Measurements from ENCODE around the gene LILRA5. TPM values are rescaled to one million over a fixed set of nuclear protein-coding genes. Genes with fewer than 3 reads are reported as not detected.
"Not testable (repeated sequence)": the region's sequence is repeated elsewhere in the genome, so short reads cannot be mapped to it uniquely, and the experiment has no call there.

LILRA5 gene
- 0.64 TPM for total RNA-seq

DNA sequence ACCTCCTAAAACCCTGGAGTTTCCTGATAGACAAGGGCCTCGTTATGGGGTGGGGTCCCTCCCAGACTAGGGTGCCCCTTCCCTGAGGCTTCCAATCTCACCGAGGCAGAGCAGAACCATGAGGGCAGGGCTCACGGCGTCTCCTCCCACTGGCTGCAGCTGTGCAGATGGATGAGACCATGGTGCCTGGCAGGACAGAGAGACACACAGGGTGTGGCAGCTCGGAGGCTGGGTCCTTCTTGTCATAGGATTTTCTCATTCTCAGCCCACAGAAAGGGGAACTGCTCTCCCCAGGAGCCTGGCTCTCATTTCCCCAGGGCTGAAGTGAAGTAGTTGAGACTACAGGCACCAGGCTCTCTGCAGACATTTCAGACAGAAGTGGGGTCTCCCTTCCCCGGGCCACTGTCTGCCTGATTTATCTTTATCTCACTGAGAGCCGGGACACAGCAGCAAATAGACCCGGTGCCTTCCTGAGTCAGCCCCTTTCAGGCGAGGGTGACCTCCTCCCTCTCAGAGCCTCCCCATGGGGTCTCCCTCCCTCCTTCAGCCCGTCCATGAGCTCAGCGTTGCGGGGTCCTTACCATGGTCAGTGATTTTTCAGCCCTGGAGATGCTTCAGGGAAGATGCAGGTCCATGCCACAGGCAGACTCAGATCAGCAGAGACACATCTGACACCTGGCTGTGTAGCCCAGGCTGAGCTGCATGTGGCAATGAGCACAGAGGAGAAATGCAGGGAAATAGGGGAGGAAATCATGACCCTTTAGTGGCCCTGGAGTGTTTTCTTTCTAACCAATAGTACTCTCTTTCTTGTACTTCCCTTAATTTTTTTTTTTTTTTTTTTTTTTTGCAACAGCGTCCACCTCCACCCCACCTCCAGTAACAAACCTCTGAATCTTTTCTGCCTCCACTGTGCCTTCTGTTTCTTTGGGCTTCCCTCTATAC lies at the start of gene LILRA5:
LILRA5 (minus strand) TSS at position 731 of the 942 bp plus-strand sequence; CDS start at position 584, 147 bp downstream.
- peak; percentile 37 for ATAC-seq

- not testable (repeated sequence) for ATAC-seq
Measured at GRCh38 chr19:54361680-54362422, 48.9 kb upstream of the LILRA5 start.

DNA sequence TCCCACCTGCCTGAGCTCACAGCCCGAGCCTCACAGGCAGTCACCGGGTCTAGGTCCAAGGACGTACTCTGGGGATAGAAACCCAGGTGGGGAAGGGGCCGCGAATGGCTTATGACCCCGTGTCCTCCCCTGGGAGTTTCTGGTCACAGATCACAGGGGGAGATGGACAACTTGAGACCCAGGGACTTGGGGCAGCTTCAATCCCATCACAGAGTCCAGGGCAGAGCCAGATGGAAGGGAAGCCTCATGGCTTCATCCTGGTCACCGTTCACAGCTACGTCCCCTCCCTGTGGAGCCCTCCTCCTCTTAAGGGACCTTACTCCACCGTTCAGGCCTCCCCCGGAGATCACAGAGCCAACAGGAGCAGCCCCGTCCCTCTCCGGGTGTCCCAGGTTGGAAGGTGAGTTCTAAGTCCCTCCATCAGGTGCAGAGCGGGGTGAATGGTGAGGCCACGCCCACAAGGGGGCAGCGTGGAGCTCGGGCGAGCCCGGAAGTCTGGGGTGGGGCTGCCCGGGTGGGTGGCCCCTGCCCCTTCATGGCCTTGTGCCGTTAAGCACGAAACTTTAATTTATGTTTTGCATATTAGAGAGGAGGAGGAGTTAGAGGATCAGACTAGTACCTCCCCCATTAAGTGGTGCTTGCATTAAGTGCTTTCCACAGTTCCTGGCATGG lies 46.3 kb upstream of the LILRA5 start:
- ATAC-seq: peak; percentile 66

- ATAC-seq: no peak
Measured at GRCh38 chr19:54357381-54357780, 44.4 kb upstream of the LILRA5 start.

DNA sequence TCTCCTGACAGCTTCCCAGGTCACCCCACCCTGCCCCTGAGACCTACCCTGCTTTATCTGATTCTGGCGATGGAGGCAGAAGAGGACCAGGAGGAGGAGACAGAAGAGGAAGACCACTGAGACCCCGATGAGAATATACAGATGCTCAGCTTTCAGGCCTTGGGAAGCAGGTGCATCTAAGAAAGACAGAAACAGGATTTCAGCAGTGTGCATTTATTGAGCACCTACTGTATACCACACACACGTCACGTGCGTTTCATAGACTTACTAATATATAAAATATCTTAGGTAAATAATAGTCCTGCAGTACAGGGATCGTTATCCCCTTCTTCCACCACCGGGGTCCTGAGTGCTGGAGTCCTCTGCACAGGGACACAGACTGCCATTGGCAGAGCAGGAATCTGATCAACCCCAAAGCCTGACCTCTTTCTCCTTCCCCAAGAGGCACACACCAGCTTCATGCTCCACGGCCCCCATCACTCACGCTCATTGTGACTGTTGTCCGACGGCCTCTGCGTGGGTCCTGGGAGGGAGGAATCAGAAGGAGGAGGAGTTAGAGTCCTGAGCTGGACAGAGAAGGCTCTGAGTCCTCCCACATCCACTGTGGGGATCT lies 43.6 kb upstream of the LILRA5 start:
- no peak for ATAC-seq

DNA sequence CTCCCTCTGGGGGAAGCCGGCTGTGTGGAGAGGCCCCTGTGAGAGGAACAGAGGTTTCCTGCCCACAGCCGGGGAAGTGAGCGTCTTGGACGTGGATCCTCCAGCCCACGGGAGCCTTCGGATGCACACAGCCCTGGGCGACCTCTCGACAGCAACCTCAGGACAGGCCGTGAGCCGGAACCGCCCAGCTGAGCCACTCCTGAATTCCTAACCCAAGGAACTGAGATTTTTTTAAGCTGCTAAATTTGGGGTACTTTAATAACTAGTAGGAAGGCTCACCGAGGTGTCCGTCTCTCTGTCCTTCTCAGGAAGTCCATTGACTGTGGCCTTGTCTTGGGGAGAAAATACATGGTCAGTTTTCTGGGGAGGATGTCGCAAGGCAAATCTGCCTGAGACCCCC lies 42.7 kb upstream of the LILRA5 start:
- no peak for ATAC-seq

DNA sequence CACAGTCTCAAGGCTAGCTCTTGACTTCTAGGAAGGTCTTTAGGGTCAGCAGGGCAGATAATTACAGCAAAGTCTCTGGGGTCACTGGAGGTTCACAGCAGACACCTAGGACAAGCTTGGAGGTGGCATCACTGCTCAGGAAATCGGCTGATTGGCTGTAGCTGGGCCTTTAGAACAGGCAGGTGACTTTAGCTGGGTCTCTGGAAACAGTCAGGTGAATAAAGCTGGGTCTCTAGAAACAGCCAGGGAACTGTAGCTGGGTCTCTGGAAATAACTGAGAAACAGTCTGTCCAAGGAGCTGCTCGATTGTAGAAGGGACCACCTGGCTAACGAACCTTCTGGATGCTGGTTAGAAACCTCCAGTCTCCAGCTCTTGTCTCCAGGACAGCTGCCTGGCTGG lies 41.8 kb upstream of the LILRA5 start:
- ATAC-seq: no peak

- no peak for ATAC-seq
Measured at GRCh38 chr19:54352546-54352945, 39.6 kb upstream of the LILRA5 start.

DNA sequence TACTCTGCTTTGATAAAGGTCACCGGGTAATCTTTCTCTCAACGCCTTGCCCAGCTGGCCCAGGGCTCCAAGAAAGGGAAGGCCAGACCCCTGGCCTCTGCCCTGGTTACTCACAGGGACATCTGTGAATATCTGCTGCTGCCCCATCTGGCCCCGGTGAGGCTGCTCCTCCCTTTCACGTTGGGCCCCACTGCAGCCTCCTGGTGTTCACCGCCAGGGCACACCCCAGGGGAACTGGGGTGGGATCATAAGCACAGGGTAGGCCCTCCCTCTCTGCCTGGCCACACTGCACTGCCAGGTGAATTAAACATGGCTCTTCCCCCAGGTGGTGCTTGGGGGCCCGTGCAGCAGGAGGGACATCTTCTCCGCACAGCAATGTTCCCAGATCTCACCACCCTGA lies 39.1 kb upstream of the LILRA5 start:
- ATAC-seq: no peak

GRCh38 chr19:54351474-54351873 lies 38.5 kb upstream of the LILRA5 start:
- ATAC-seq: no peak

DNA sequence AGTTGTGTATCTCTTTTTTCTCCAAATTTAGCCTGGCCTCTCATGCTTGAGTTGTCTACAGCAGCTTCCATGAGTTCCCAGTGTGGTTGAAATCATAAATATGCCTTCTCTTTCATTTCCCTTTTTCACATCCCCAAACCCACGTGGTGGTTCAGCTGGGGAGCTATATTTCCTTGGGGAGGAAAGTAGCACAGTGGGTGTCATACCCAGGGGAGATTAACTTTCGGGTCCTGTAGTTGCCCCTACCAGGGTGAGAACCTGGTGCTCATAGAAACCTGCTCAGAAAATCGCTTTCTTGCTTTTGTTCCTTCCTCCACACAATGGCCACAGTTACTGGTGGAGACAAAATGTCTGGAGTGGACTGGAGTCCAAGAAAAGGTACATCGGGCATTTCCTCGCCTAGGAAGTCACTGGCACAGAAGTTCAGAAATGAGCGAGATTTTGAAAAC lies 33.0 kb upstream of the LILRA5 start:
- ATAC-seq: no peak

GRCh38 chr19:54343868-54344267 lies 30.9 kb upstream of the LILRA5 start:
- ATAC-seq: no peak

DNA sequence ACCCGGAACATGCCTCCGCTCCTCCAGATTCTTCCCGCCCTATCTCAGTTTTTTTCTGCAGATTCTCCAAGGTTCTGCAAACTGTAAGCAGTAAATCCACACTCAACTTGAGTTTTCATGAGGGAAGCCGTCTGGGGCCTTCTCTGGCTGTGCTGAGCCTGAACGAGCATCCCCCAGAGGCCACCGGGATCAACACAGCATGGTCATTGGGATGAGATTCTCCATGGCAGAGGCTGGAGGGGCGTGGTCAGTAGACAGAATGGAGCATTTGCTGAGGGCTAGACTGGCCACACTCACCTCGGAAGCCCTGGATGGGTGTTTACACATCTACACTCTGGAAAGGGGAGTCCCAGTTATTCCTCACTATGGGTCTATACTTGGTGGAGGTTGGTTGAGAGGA lies 28.3 kb upstream of the LILRA5 start:
- ATAC-seq: no peak

GRCh38 chr19:54339646-54340358 lies 26.8 kb upstream of the LILRA5 start:
- no peak for ATAC-seq

DNA sequence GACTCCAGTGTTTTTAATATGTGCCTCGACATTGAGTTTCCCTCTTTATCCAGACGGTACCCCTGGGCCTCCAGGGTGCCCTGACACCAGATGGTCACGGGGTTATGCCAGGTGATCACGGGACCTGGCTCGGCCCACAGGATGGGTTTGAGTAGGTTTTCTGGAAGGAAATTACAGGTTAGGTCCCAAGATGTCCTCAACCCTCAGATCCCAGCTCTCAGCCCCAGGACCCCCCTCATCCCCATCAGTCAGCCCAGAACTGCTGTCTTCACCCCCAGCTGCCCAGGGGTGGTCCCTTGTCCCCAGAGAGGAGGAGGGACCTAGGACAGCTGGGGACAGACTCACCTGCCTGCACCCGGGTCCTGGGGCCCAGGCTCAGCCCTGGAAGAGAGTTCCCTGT lies 25.6 kb upstream of the LILRA5 start:
- ATAC-seq: no peak

DNA sequence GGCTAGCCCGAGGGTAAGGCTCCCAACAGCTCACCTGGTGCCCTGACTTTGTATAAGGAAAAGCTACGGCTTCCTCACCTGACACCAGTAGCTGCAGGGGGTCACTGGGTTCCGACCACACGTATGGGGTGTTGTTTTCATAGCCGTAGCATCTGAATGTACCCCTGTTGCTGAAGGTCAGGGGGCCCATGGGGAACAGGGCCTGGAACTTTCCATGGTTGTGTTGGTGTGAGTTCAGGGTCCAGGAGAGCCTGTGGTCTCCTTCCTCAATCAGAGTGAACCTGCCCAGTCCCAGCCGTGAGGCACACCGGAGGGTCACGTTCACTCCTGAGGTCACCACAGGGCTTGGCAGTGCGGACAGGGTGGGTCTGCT lies 24.9 kb upstream of the LILRA5 start:
- ATAC-seq: no peak

GRCh38 chr19:54336893-54337857 lies 24.2 kb upstream of the LILRA5 start:
- ATAC-seq: no peak

DNA sequence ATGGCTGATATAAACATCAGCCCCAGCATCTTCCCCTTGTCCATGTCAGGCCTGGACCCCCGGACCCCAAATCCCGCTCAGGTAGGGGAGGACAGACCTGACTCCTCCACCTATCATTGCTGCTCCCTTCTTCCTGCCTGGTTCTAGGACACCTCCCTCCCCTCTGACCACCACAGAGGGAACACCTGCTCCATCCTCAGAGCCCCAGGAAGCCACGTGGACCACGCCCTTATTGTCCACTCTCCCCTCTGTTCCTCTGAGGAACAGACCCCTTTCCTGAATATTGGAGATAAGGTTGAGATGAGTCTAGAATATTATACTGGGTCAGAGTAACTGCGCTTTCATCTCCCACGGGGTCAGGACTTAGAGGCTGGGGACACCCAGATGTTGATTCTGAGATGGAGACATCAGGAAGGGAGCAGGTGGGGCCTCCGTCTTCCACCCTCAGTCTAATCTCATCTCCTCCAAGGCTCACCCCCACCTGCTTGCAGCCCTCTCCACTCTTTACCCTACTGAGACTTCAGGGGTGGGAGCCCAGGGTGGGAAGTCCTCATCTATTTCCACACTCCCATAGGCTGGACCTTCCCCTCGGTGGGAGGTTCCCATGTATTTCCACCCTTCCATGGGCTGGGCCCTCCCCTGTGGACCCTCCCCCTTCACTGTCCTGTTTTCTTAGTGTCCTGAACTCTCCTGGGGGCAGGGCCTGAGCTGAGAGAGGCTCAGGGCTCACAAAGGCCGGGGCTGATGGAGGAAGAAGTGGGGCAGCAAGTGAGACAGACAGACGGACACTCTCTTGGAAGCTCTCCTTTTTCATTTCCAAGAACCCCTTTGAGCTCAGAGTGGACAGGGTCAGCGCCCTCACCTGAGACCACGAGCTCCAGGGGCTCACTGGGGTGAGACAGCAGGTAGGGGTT lies 23.3 kb upstream of the LILRA5 start:
- ATAC-seq: no peak

GRCh38 chr19:54335164-54335563 lies 22.2 kb upstream of the LILRA5 start:
- no peak for ATAC-seq

All from esophagus mucosa (tissue), 1 donor.